Fibroblast of lung (primary cell): ENCODE results near the gene CNRIP1. TPM values are rescaled to one million over a fixed set of nuclear protein-coding genes. Genes with fewer than 3 reads are reported as not detected.

ENCODE experiments used
- DNase-seq, 2 donors: peaks; one replicate each; pipeline versions ENCODE4 v3.0.0 to v3.0.0-alpha.2; 2010; ENCODE audit warnings: low read depth in 2 of 2
- H2AFZ ChIP-seq: 2 replicates; pipeline ENCODE4 v1.5.1; 2012; ENCODE audit warnings: low read length, control low read depth, inconsistent platforms
- H3K27ac ChIP-seq: 2 replicates; pipeline ENCODE4 v1.5.1; 2011; ENCODE audit warnings: low read length, control low read depth; ENCODE audit not compliant: insufficient read depth
- H3K27me3 ChIP-seq: 2 replicates; pipeline ENCODE4 v1.5.1; 2011; ENCODE audit warnings: mild to moderate bottlenecking, low read length; ENCODE audit not compliant: control insufficient read depth, insufficient read depth
- H3K36me3 ChIP-seq: 2 replicates; pipeline ENCODE4 v1.5.1; 2011; ENCODE audit warnings: low read length; ENCODE audit not compliant: control insufficient read depth, insufficient read depth
- H3K4me1 ChIP-seq: 2 replicates; pipeline ENCODE4 v1.5.1; 2011; ENCODE audit warnings: low read length; ENCODE audit not compliant: control insufficient read depth, insufficient read depth; ENCODE audit errors: extremely low read depth
- H3K4me2 ChIP-seq: 2 replicates; pipeline ENCODE4 v1.5.1; 2011; ENCODE audit warnings: low read length, control low read depth; ENCODE audit not compliant: insufficient read depth; ENCODE audit errors: extremely low read depth
- H3K4me3 ChIP-seq, 4 experiments: fragments of 200-600 bp in 1 of 4; sonication (generic) in 1 of 4; replicated peaks in 1 of 4; 2 replicates each; pipeline ENCODE4 v1.5.1; 2011 to 2016; ENCODE audit warnings: low read length in 4 of 4, low read depth in 3 of 4, mild to moderate bottlenecking in 3 of 4, control low read depth in 2 of 4, inconsistent platforms in 1 of 4, mixed read lengths in 1 of 4; ENCODE audit not compliant: insufficient read depth in 1 of 4; ENCODE audit errors: control extremely low read depth in 1 of 4
- H3K79me2 ChIP-seq: 2 replicates; pipeline ENCODE4 v1.5.1; 2012; ENCODE audit warnings: mild to moderate bottlenecking, low read length, inconsistent platforms; ENCODE audit not compliant: control insufficient read depth, insufficient read depth
- H3K9ac ChIP-seq: 2 replicates; pipeline ENCODE4 v1.5.1; 2011; ENCODE audit warnings: mild to moderate bottlenecking, low read length, control low read depth; ENCODE audit not compliant: insufficient read depth
- H3K9me3 ChIP-seq: 2 replicates; pipeline ENCODE4 v1.5.1; 2012; ENCODE audit warnings: low read depth, low read length; ENCODE audit not compliant: control insufficient read depth, insufficient read depth
- H4K20me1 ChIP-seq: 2 replicates; pipeline ENCODE4 v1.5.1; 2011; ENCODE audit warnings: low read length; ENCODE audit not compliant: control insufficient read depth, insufficient read depth; ENCODE audit errors: extremely low read depth
- CTCF ChIP-seq, 2 donors: IDR thresholded peaks in 1 of 2; conservative IDR thresholded peaks in 1 of 2; 1 replicate in 1 of 2; 2 replicates in 1 of 2; pipeline ENCODE4 v1.5.1; 2011 to 2012; ENCODE audit warnings: low read length in 2 of 2, control low read depth in 1 of 2, inconsistent platforms in 1 of 2, low read depth in 1 of 2, mild to moderate bottlenecking in 1 of 2
- EZH2 ChIP-seq: IDR thresholded peaks from 2 replicates; pipeline ENCODE4 v1.5.1; 2012; ENCODE audit warnings: low read length, control low read depth, mild to moderate bottlenecking; ENCODE audit errors: missing control alignments
- polyA plus RNA-seq, 2 donors: library from polyadenylated mRNA; depleted of rRNA in 1 of 2; stranded (reverse) in 1 of 2; unstranded in 1 of 2; fragments of >200 nt; gene quantifications; 2 replicates each; pipeline ENCODE4 v1.2.1, GENCODE V29; 2011 to 2012; ENCODE audit warnings: missing spikeins in 1 of 2
- total RNA-seq: library from RNA; depleted of rRNA; stranded (reverse); fragments of >200 nt; gene quantifications from 2 replicates; pipeline ENCODE4 v1.2.1, GENCODE V29; 2014

The CNRIP1 gene
- total and polyA plus RNA-seq, 2 donors (not counting 1 experiment from before 2014, with no cell fraction given) = 34.7 to 47.7 TPM

- H3K79me2 ChIP-seq = no peaks in the 10 kb centered on the region
- H3K9ac ChIP-seq = no peak overlapping the region
- H3K4me3 ChIP-seq = no peak overlapping the region
- H3K4me1 ChIP-seq = peaks cover 2% of the 10 kb centered on the region
- H4K20me1 ChIP-seq = no peaks in the 10 kb centered on the region
- H3K27ac ChIP-seq = no peak overlapping the region
- H3K4me2 ChIP-seq = no peak overlapping the region
- H3K36me3 ChIP-seq = no peaks in the 10 kb centered on the region
- TF ChIP-seq CTCF (conservative IDR thresholded peaks at IDR 0.05 in 1 of 2, IDR thresholded peaks at IDR 0.05 in 1 of 2; ENCODE audit: low read depth in 1 of 2, low read length in 2 of 2) = no peak
- no peak for TF ChIP-seq EZH2
- no peaks in the 10 kb centered on the region for H3K9me3 ChIP-seq
- no peak for DNase-seq
- H3K27me3 ChIP-seq = no peaks in the 10 kb centered on the region
- H2AFZ ChIP-seq = no peak overlapping the region
These were observed 36.3 kb downstream of the CNRIP1 start for GRCh38 chr2:68283419-68283812.

- Histone ChIP-seq H3K27me3 (no peaks in the 10 kb centered on the region), H3K27ac (no peak overlapping the region), H3K4me3 (no peak overlapping the region), H2AFZ (no peak overlapping the region), H3K9ac (no peak overlapping the region), H3K4me1 (peaks cover 2% of the 10 kb centered on the region), H4K20me1 (no peaks in the 10 kb centered on the region), H3K36me3 (no peaks in the 10 kb centered on the region), H3K79me2 (no peaks in the 10 kb centered on the region), H3K4me2 (no peak overlapping the region), H3K9me3 (no peaks in the 10 kb centered on the region)
- peak; percentile 78 for TF ChIP-seq CTCF (conservative IDR thresholded peaks at IDR 0.05 in 1 of 2, IDR thresholded peaks at IDR 0.05 in 1 of 2; ENCODE audit: low read depth in 1 of 2, low read length in 2 of 2)
- TF ChIP-seq EZH2 = no peak
- DNase-seq = peak; percentile 54 to 60
These were observed 36.8 kb downstream of the CNRIP1 start for GRCh38 chr2:68282811-68283418.

- no peak overlapping the region for H3K27ac ChIP-seq
- no peak overlapping the region for H2AFZ ChIP-seq
- H3K79me2 ChIP-seq = no peaks in the 10 kb centered on the region
- no peak for TF ChIP-seq CTCF (conservative IDR thresholded peaks at IDR 0.05 in 1 of 2, IDR thresholded peaks at IDR 0.05 in 1 of 2; ENCODE audit: low read depth in 1 of 2, low read length in 2 of 2)
- no peak for TF ChIP-seq EZH2
- no peak overlapping the region for H3K9ac ChIP-seq
- no peaks in the 10 kb centered on the region for H3K36me3 ChIP-seq
- no peaks in the 10 kb centered on the region for H3K27me3 ChIP-seq
- no peak overlapping the region for H3K4me3 ChIP-seq
- no peaks in the 10 kb centered on the region for H3K9me3 ChIP-seq
- no peak overlapping the region for H3K4me2 ChIP-seq
- no peak for DNase-seq
- H3K4me1 ChIP-seq = peaks cover 2% of the 10 kb centered on the region
- no peaks in the 10 kb centered on the region for H4K20me1 ChIP-seq
These were observed 39.0 kb downstream of the CNRIP1 start for GRCh38 chr2:68280796-68281195.
